ENCODE data around the gene STEAP3. TPM values are rescaled to one million over a fixed set of nuclear protein-coding genes. Genes with fewer than 3 reads are reported as not detected.

STEAP3 gene
- total and polyA plus RNA-seq, 4 donors = 1.9 to 20.3 (median 6.3) TPM

DNA sequence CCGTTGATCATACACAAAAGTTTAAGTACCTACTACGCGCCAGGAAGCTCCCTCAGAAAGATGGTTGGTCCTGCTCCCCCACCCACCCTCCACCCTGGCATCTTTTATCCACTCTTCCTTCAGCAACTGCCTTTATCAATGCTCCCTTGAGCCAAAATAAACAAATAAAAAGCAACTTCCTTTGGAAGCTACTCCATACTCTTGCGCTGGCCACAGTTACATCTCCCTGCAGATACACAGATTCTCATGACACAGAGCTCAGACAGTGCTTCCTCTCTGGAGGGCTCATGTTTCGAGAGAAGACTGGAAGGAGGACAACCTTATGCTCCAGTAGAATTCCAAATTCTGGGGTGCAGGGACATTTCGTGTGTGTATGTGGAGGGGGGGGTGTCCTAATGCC is 3.8 kb upstream of the STEAP3 start:
- ATAC-seq (ENCODE audit: low FRiP score) (no peak), DNase-seq (no peak)
- Histone ChIP-seq H3K9me3 (ENCODE audit: control insufficient read depth, low read length) (no peaks in the 10 kb centered on the region), H3K4me1 (ENCODE audit: control insufficient read depth in 1 of 2, insufficient read depth in 2 of 2, low read length in 2 of 2) (no peaks in the 10 kb centered on the region), H3K36me3 (ENCODE audit: control insufficient read depth in 1 of 2, insufficient read depth in 2 of 2, low read length in 1 of 2) (no peaks in the 10 kb centered on the region), H3K27me3 (ENCODE audit: control insufficient read depth in 1 of 2, insufficient read depth in 2 of 2, low read length in 1 of 2) (no peaks in the 10 kb centered on the region), H3K4me3 (ENCODE audit: low read length in 2 of 2) (no peak overlapping the region), H3K27ac (ENCODE audit: low read depth in 1 of 2, low read length in 2 of 2) (no peak overlapping the region)
- intact Hi-C loops (cut with DNase I) = loop anchor here in 1 of 2 donors (10.0 kb wide), 1 partner anchor 145 kb away; the partner anchor contains the start of genes C2orf76 and DBI
- 43 to 59% methylated on average over 6 of the region's 6 CpGs for WGBS, 2 donors

DNA sequence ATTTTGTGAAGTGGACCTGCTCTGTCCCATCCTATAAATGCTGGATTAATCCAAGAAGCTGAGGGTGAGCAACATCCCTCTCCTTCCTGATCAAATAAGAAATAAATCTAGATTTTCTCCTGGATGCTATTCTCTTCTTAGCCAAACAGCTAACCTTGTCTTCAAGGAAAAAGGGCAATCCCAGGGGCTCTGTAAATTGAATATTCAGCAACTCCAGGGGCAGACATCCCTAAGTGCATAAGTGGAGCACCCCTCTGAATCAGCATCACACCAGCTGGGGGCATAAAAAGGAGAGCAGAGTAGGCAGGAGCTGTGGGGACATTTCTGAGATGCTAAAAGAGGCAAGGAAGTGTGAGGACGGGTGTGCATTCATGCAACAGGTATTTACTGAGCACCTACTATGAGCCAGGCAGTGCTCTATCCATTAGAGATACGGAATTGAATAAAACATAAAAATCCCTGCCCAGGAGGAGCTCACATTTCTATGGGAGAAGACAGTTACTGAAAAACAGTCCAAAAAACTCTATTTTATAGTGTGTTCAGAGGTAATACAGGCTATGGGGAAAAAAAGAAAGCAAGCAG is 2.8 kb upstream of the STEAP3 start:
- no peaks in the 10 kb centered on the region for H3K36me3 ChIP-seq (ENCODE audit: control insufficient read depth in 1 of 2, insufficient read depth in 2 of 2, low read length in 1 of 2)
- DNase-seq = no peak
- H3K27ac ChIP-seq (ENCODE audit: low read depth in 1 of 2, low read length in 2 of 2) = no peak overlapping the region
- intact Hi-C loops (cut with DNase I) = loop anchor here in 1 of 2 donors (10.0 kb wide), 1 partner anchor 144 kb away; the partner anchor contains the start of genes C2orf76 and DBI
- WGBS, 2 donors = 91 to 92% methylated on average over 2 of the region's 2 CpGs
- no peaks in the 10 kb centered on the region for H3K9me3 ChIP-seq (ENCODE audit: control insufficient read depth, low read length)
- H3K4me1 ChIP-seq (ENCODE audit: control insufficient read depth in 1 of 2, insufficient read depth in 2 of 2, low read length in 2 of 2) = no peaks in the 10 kb centered on the region
- no peaks in the 10 kb centered on the region for H3K27me3 ChIP-seq (ENCODE audit: control insufficient read depth in 1 of 2, insufficient read depth in 2 of 2, low read length in 1 of 2)
- H3K4me3 ChIP-seq (ENCODE audit: low read length in 2 of 2) = no peak overlapping the region
- no peak for ATAC-seq (ENCODE audit: low FRiP score)

DNA sequence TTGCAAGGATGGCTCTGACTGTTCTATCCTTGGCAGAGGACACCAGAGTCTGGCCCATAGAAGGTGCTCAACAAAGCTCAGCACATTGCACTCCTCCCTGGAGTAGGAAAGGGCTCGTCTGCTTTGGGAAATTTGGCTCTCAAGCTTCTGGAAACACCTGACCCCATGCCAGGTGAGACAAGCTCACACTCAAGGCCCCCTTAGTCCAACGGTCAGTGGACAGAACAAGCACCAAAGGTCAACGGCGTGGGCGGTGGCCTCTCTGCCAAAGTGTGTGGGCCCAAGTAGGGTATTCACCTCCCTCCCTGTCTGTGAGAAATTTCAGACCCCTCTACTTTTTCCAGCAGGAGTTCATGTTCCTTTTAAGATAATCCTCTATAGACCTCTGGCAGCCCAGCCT is 2.0 kb upstream of the STEAP3 start:
- H3K27ac ChIP-seq (ENCODE audit: low read depth in 1 of 2, low read length in 2 of 2) = no peak overlapping the region
- no peaks in the 10 kb centered on the region for H3K4me1 ChIP-seq (ENCODE audit: control insufficient read depth in 1 of 2, insufficient read depth in 2 of 2, low read length in 2 of 2)
- H3K36me3 ChIP-seq (ENCODE audit: control insufficient read depth in 1 of 2, insufficient read depth in 2 of 2, low read length in 1 of 2) = no peaks in the 10 kb centered on the region
- no peaks in the 10 kb centered on the region for H3K9me3 ChIP-seq (ENCODE audit: control insufficient read depth, low read length)
- intact Hi-C loops (cut with DNase I) = loop anchor here in 1 of 2 donors (10.0 kb wide), 1 partner anchor 143 kb away; the partner anchor contains the start of genes C2orf76 and DBI
- no peak overlapping the region for H3K4me3 ChIP-seq (ENCODE audit: low read length in 2 of 2)
- H3K27me3 ChIP-seq (ENCODE audit: control insufficient read depth in 1 of 2, insufficient read depth in 2 of 2, low read length in 1 of 2) = no peaks in the 10 kb centered on the region
- ATAC-seq (ENCODE audit: low FRiP score) (no peak), DNase-seq (no peak)
- 64 to 67% methylated on average over 5 of the region's 5 CpGs for WGBS, 2 donors

DNA sequence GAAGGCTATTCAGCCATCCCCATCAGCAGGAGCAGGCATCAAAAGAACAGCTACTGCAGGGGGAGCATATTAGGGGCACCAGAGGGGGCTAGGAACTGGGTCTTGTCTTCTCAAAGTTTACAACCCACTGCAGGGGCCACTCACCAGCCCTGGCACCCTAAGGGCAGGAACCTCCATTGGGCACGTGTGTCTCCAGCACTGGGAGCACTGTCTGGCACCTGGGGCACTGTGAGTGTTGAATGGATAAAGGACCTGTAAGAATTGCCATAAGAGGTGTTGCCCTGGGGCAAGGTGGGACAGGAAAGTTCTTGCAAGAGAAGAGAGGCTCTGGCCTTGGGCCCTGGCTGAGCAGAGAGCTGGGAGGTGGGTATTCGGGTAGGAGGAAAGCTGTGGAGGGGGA is 1.4 kb upstream of the STEAP3 start:
- intact Hi-C loops (cut with DNase I) = loop anchor here in 1 of 2 donors (10.0 kb wide), 1 partner anchor 143 kb away; the partner anchor contains the start of genes C2orf76 and DBI
- no peaks in the 10 kb centered on the region for H3K4me1 ChIP-seq (ENCODE audit: control insufficient read depth in 1 of 2, insufficient read depth in 2 of 2, low read length in 2 of 2)
- DNase-seq (no peak), ATAC-seq (ENCODE audit: low FRiP score) (no peak)
- no peak overlapping the region for H3K4me3 ChIP-seq (ENCODE audit: low read length in 2 of 2)
- 76 to 84% methylated on average over 2 of the region's 2 CpGs for WGBS, 2 donors
- no peak overlapping the region for H3K27ac ChIP-seq (ENCODE audit: low read depth in 1 of 2, low read length in 2 of 2)
- no peaks in the 10 kb centered on the region for H3K36me3 ChIP-seq (ENCODE audit: control insufficient read depth in 1 of 2, insufficient read depth in 2 of 2, low read length in 1 of 2)
- no peaks in the 10 kb centered on the region for H3K27me3 ChIP-seq (ENCODE audit: control insufficient read depth in 1 of 2, insufficient read depth in 2 of 2, low read length in 1 of 2)
- no peaks in the 10 kb centered on the region for H3K9me3 ChIP-seq (ENCODE audit: control insufficient read depth, low read length)

DNA sequence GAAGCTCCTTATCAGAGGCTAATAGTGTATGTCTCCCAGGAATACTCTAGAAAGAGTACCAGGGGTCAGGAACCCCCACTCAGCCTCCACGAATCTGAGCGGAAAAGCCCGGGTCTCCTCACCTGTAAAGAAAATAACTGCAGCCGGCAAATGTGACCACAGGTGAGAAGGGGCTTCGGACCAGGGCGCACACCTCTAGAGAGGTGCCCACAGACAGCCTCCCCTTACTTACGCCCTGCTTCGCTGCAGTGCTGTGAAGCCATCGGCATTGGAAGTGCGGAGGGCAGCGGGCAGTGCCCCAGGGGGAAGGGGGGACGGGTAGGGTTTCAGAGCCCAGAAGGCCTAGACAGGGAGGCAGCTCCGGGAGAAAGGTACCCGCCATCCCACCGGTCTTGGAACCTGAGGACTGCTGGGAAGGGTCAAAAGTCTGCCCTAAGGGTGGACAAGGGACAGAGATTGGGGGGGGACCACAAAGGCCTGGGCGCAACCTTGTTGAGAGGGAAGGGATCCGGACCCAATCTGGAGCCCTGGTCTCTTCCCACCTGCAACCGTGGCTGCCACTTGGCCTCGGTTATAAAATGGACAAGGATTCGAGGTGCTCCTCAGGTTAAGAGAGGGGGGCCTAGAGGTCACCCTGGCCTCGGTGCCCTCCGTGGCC is 642 bp upstream of the STEAP3 start:
- DNase-seq (no peak), ATAC-seq (ENCODE audit: low FRiP score) (peak; percentile 4)
- 75 to 77% methylated on average over 22 of the region's 22 CpGs for WGBS, 2 donors
- Histone ChIP-seq H3K27ac (ENCODE audit: low read depth in 1 of 2, low read length in 2 of 2) (no peak overlapping the region), H3K4me3 (ENCODE audit: low read length in 2 of 2) (no peak overlapping the region), H3K36me3 (ENCODE audit: control insufficient read depth in 1 of 2, insufficient read depth in 2 of 2, low read length in 1 of 2) (no peaks in the 10 kb centered on the region), H3K27me3 (ENCODE audit: control insufficient read depth in 1 of 2, insufficient read depth in 2 of 2, low read length in 1 of 2) (no peaks in the 10 kb centered on the region), H3K4me1 (ENCODE audit: control insufficient read depth in 1 of 2, insufficient read depth in 2 of 2, low read length in 2 of 2) (no peaks in the 10 kb centered on the region), H3K9me3 (ENCODE audit: control insufficient read depth, low read length) (no peaks in the 10 kb centered on the region)
- intact Hi-C loops (cut with DNase I) = loop anchor here in 1 of 2 donors (10.0 kb wide), 1 partner anchor 142 kb away; the partner anchor contains the start of genes C2orf76 and DBI

DNA sequence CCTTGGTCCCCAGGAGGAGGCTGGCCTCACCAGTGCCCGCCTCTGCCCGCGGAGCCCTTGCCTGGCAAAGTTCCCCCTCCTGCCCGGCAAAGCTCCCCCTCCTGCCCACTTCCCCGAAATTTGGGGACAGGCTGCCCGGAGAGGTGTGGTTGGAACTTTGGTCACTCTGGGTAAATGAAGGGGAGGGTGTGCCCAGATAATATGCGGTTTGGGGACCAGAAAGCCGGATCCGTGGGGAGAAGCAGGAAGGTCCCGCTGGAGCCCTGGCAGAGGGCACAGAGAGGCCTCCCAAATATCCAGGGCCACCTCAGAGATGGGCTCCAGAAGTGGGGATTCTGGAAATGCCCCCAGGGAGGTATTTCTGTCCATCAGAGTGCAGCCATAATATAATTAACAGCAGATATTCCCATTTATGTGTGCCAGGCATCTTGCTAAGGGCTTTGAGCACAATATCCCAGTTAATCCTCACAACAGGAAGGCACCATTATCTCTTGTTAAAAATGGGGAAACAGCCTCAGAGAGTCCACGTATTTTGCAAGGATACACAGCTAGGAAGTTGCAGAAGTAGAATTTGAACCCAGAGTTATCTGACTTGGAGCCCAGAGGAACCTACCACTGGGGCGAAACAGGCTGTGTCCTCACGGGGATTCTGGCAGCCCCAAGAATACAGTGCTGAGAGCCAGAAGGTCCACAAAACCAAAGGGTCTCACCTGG is 914 bp downstream of the STEAP3 start:
- Histone ChIP-seq H3K27me3 (ENCODE audit: control insufficient read depth in 1 of 2, insufficient read depth in 2 of 2, low read length in 1 of 2) (no peaks in the 10 kb centered on the region), H3K27ac (ENCODE audit: low read depth in 1 of 2, low read length in 2 of 2) (no peak overlapping the region), H3K4me3 (ENCODE audit: low read length in 2 of 2) (peak overlapping the region; percentile 30 to 61), H3K9me3 (ENCODE audit: control insufficient read depth, low read length) (no peaks in the 10 kb centered on the region), H3K36me3 (ENCODE audit: control insufficient read depth in 1 of 2, insufficient read depth in 2 of 2, low read length in 1 of 2) (no peaks in the 10 kb centered on the region), H3K4me1 (ENCODE audit: control insufficient read depth in 1 of 2, insufficient read depth in 2 of 2, low read length in 2 of 2) (no peaks in the 10 kb centered on the region)
- DNase-seq (peak in 1 of 2 donors; percentile 65), ATAC-seq (ENCODE audit: low FRiP score) (no peak)
- intact Hi-C loops (cut with DNase I) = loop anchor here in 1 of 2 donors (10.0 kb wide), 1 partner anchor 140 kb away; the partner anchor contains the start of genes C2orf76 and DBI
- 24 to 25% methylated on average over 13 of the region's 13 CpGs for WGBS, 2 donors

GRCh38 chr2:119225105-119225865 is 1.7 kb downstream of the STEAP3 start:
- no peak overlapping the region for H3K27ac ChIP-seq (ENCODE audit: low read depth in 1 of 2, low read length in 2 of 2)
- H3K4me1 ChIP-seq (ENCODE audit: control insufficient read depth in 1 of 2, insufficient read depth in 2 of 2, low read length in 2 of 2) = no peaks in the 10 kb centered on the region
- no peaks in the 10 kb centered on the region for H3K9me3 ChIP-seq (ENCODE audit: control insufficient read depth, low read length)
- no peaks in the 10 kb centered on the region for H3K27me3 ChIP-seq (ENCODE audit: control insufficient read depth in 1 of 2, insufficient read depth in 2 of 2, low read length in 1 of 2)
- intact Hi-C loops (cut with DNase I) = loop anchor here in 1 of 2 donors (10.0 kb wide), 1 partner anchor 140 kb away; the partner anchor contains the start of genes C2orf76 and DBI
- DNase-seq = no peak
- H3K36me3 ChIP-seq (ENCODE audit: control insufficient read depth in 1 of 2, insufficient read depth in 2 of 2, low read length in 1 of 2) = no peaks in the 10 kb centered on the region
- no peak for ATAC-seq (ENCODE audit: low FRiP score)
- no peak overlapping the region for H3K4me3 ChIP-seq (ENCODE audit: low read length in 2 of 2)
- 91 to 92% methylated on average over 7 of the region's 7 CpGs for WGBS, 2 donors

DNA sequence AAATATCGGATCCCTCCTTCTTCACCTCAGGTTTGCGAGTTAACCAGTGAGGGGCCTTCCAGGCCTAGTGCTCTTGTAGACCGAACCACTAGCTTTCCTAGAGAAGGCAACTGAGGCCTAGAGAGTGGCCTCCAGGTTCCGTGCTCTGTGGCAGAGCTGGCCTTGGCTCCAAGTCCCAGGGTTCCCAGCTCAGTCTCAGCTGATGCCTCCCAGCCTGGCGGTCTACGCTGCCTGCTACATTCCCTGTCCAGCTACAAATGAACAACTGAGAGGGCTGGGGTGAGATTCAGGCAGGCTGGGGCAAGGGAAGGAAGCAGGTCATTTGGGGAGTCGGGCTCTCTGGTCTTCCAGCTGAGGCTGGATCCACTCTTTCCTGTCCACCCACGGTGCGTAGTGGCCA is 2.3 kb downstream of the STEAP3 start:
- no peaks in the 10 kb centered on the region for H3K36me3 ChIP-seq (ENCODE audit: control insufficient read depth in 1 of 2, insufficient read depth in 2 of 2, low read length in 1 of 2)
- no peaks in the 10 kb centered on the region for H3K9me3 ChIP-seq (ENCODE audit: control insufficient read depth, low read length)
- intact Hi-C loops (cut with DNase I) = loop anchor here in 1 of 2 donors (10.0 kb wide), 1 partner anchor 139 kb away; the partner anchor contains the start of genes C2orf76 and DBI
- H3K4me3 ChIP-seq (ENCODE audit: low read length in 2 of 2) = no peak overlapping the region
- no peak for DNase-seq
- ATAC-seq (ENCODE audit: low FRiP score) = no peak
- no peaks in the 10 kb centered on the region for H3K27me3 ChIP-seq (ENCODE audit: control insufficient read depth in 1 of 2, insufficient read depth in 2 of 2, low read length in 1 of 2)
- no peaks in the 10 kb centered on the region for H3K4me1 ChIP-seq (ENCODE audit: control insufficient read depth in 1 of 2, insufficient read depth in 2 of 2, low read length in 2 of 2)
- H3K27ac ChIP-seq (ENCODE audit: low read depth in 1 of 2, low read length in 2 of 2) = no peak overlapping the region
- 93 to 96% methylated on average over 9 of the region's 9 CpGs for WGBS, 2 donors

Data from aorta (tissue), 5 donors.